Right lobe of liver (tissue), 6 donors: Measurements from ENCODE around the gene FGF22. TPM values are rescaled to one million over a fixed set of nuclear protein-coding genes. Genes with fewer than 3 reads are reported as not detected.
A peak's percentile ranks its signal among the peaks of the same experiment; 100 is the strongest.

Experiments
- ATAC-seq, 4 donors: fragments of 200-7000 bp; cut with Tn5 transposase; one replicate each; pipeline ENCODE4 v1.9.1; 2020; ENCODE audit warnings: mild to moderate bottlenecking in 4 of 4, moderate library complexity in 4 of 4
- DNase-seq, 3 donors: peaks; one replicate each; pipeline ENCODE4 v3.0.0-alpha.2; 2020
- H3K27ac ChIP-seq, 3 donors: fragments of 200-600 bp; one replicate each; pipeline ENCODE4 v1.8.0; 2022
- H3K27me3 ChIP-seq, 2 donors: fragments of 200-600 bp; one replicate each; pipeline ENCODE4 v1.8.0; 2022
- H3K36me3 ChIP-seq, 4 donors: fragments of 200-600 bp; sonication (generic) in 1 of 4; one replicate each; pipeline versions ENCODE4 v1.5.1 to v1.8.0; 2017 to 2022; ENCODE audit warnings: control low read depth in 1 of 4
- H3K4me1 ChIP-seq, 4 donors: fragments of 200-600 bp; sonication (generic) in 1 of 4; one replicate each; pipeline versions ENCODE4 v1.5.1 to v1.8.0; 2017 to 2022; ENCODE audit warnings: control low read depth in 1 of 4
- H3K4me3 ChIP-seq, 3 donors: fragments of 200-600 bp; one replicate each; pipeline ENCODE4 v1.8.0; 2022
- H3K9me3 ChIP-seq, 4 donors: fragments of 200-600 bp; sonication (generic) in 1 of 4; one replicate each; pipeline versions ENCODE4 v1.5.1 to v1.8.0; 2017 to 2022; ENCODE audit warnings: control low read depth in 1 of 4
- POLR2A ChIP-seq: fragments of 450-650 bp; IDR thresholded peaks from one replicate; pipeline ENCODE4 v1.6.1; 2017; ENCODE audit warnings: antibody characterized with exemption, mild to moderate bottlenecking
- WGBS: methylation state at CpG from one replicate; pipeline ENCODE4 v1.1.6; 2018; ENCODE audit warnings: low coverage, low lambda C conversion rate; ENCODE audit not compliant: insufficient coverage; ENCODE audit errors: missing lambda C conversion rate; 5-methylcytosine and 5-hydroxymethylcytosine counted together
- intact Hi-C, 2 donors: fragments of 100-400 bp; cut with DNase I; formaldehyde crosslinking; loops; one replicate each; pipeline versions ENCODE4 v1.11.2 to v1.14.1; 2022
- total RNA-seq, 6 experiments: library from RNA; depleted of rRNA in 2 of 6; stranded (reverse); fragments of >200 nt in 2 of 6; fragmentation: NEBNext Ultra II Directional in 3 of 6; extraction: Animal tissue kit (Norgen Biotek cat#: 25700) in 3 of 6; gene quantifications; one replicate each; pipeline versions ENCODE4 v1.1.0 to v1.2.4, GENCODE V29; 2016 to 2023
- TF ChIP-seq, protein P1 (sequence below), 4 donors: fragments of 200-600 bp in 3 of 4; fragments of 450-650 bp in 1 of 4; IDR thresholded peaks; one replicate each; pipeline versions ENCODE4 v1.5.1 to v1.8.0; 2016 to 2022; ENCODE audit warnings: antibody characterized with exemption in 4 of 4, mild to moderate bottlenecking in 2 of 4
- donor health status: DM: no; HTN: yes; CAD: no.
- donor health status: DM: no; HTN: no; CAD: no.
- donor health status: DM: no; HTN: no; CAD: no.
- donor health status: DM: no; HTN: yes; CAD: no.
- donor health status: DM: no; HTN: yes; CAD: no.

The FGF22 gene
- total RNA-seq, 6 experiments from 2014 or later: 0.15 TPM; not detected in 5

DNA sequence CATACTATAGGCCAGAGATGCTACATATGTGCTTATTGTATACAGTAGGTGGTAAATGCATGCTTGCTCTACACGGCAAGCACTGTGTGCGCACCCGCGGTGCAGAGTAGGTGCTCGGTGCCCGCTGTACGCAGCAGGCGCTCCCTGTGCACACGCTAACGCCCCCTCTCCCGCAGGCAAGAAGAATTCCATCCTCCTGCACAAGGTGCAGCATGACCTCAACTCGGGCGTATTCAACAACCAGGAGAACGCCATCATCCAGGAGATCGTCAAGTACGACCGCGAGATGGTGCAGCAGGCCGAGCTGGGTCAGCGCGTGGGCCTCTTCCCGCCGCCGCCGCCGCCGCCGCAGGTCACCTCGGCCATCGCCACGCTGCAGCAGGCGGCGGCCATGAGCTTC lies 24.1 kb upstream of the FGF22 start:
- TF ChIP-seq, protein P1, sequence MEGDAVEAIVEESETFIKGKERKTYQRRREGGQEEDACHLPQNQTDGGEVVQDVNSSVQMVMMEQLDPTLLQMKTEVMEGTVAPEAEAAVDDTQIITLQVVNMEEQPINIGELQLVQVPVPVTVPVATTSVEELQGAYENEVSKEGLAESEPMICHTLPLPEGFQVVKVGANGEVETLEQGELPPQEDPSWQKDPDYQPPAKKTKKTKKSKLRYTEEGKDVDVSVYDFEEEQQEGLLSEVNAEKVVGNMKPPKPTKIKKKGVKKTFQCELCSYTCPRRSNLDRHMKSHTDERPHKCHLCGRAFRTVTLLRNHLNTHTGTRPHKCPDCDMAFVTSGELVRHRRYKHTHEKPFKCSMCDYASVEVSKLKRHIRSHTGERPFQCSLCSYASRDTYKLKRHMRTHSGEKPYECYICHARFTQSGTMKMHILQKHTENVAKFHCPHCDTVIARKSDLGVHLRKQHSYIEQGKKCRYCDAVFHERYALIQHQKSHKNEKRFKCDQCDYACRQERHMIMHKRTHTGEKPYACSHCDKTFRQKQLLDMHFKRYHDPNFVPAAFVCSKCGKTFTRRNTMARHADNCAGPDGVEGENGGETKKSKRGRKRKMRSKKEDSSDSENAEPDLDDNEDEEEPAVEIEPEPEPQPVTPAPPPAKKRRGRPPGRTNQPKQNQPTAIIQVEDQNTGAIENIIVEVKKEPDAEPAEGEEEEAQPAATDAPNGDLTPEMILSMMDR (IDR thresholded peaks at IDR 0.05): peak in 1 of 4 donors; percentile 24
- no peak for TF ChIP-seq POLR2A
- no peaks in the 10 kb centered on the region for H3K9me3 ChIP-seq

DNA sequence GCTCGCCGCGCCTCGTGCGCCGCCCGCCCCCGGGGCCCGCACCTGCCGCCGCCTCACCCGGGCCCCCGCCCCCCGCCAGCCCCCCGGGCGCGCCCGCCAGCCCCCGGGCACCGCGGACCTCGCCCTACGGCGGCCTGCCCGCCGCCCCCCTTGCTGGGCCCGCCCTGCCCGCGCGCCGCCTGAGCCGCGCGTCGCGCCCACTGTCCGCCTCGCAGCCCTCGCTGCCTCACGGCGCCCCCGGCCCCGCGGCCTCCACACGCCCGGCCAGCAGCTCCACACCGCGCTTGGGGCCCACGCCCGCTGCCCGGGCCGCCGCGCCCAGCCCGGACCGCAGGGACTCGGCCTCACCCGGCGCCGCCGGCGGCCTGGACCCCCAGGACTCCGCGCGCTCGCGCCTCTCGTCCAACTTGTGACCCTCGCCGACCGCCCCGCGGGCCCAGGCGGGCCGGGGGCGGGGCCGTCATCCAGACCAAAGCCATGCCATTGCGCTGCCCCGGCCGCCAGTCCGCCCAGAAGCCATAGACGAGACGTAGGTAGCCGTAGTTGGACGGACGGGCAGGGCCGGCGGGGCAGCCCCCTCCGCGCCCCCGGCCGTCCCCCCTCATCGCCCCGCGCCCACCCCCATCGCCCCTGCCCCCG lies 23.5 kb upstream of the FGF22 start:
- intact Hi-C loops: no loop called here
- no peak for ATAC-seq
- TF ChIP-seq, protein P1 (IDR thresholded peaks at IDR 0.05): no peak
- TF ChIP-seq POLR2A: no peak
- Histone ChIP-seq H3K9me3 (no peaks in the 10 kb centered on the region), H3K36me3 (peaks cover 0 to 24% (median 10%) of the 10 kb centered on the region in 4 donors), H3K4me3 (no peak overlapping the region), H3K4me1 (no peaks in the 10 kb centered on the region), H3K27me3 (no peaks in the 10 kb centered on the region), H3K27ac (no peak overlapping the region)
- WGBS: no CpG with 5 or more reads among the region's 97 CpGs
- peak in 2 of 3 donors; percentile 30 to 42 for DNase-seq

More for the DNA sequence above, 24.1 kb upstream of the FGF22 start:
- Histone ChIP-seq H3K4me1 (no peaks in the 10 kb centered on the region), H3K27ac (no peak overlapping the region), H3K4me3 (no peak overlapping the region), H3K36me3 (peaks cover 0 to 21% (median 9%) of the 10 kb centered on the region in 4 donors), H3K27me3 (no peaks in the 10 kb centered on the region)
- intact Hi-C loops: no loop called here
- peak in 2 of 3 donors; percentile 35 to 40 for DNase-seq
- WGBS: 46% methylated on average over 10 of the region's 33 CpGs
- peak; percentile 27 to 66 (median 52) for ATAC-seq

DNA sequence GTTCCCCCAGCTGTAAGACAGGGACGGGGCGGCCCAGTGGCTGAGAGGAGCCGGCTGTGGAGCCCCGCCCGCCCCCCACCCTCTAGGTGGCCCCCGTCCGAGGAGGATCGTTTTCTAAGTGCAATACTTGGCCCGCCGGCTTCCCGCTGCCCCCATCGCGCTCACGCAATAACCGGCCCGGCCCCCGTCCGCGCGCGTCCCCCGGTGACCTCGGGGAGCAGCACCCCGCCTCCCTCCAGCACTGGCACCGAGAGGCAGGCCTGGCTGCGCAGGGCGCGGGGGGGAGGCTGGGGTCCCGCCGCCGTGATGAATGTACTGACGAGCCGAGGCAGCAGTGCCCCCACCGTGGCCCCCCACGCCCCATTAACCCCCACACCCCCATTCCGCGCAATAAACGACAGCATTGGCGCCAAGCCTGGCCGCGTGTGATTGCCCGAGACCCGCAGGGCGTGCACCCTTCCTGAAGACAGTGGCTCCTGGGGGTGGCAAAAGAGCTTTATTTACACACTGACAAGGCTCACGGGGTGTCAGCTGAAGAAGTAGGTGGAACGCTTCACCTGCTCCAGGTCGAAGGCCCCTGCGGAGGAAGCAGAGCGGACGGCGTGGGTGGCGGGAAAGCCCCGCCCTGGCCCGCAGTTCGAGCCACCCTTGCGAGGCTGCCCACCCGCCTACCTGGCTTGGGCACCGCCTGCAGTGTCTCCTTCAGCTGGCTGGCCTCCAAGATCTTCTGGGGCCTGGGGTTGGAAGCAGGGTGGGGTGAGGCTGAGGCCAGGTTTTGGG lies 22.7 kb upstream of the FGF22 start:
- Histone ChIP-seq H3K36me3 (peaks cover 0 to 31% (median 10%) of the 10 kb centered on the region in 4 donors), H3K4me1 (no peaks in the 10 kb centered on the region), H3K9me3 (no peaks in the 10 kb centered on the region), H3K27ac (no peak overlapping the region), H3K4me3 (no peak overlapping the region), H3K27me3 (no peaks in the 10 kb centered on the region)
- DNase-seq (peak in 1 of 3 donors; percentile 51), ATAC-seq (peak in 1 of 4 donors; percentile 9)
- no peak for TF ChIP-seq POLR2A
- TF ChIP-seq, protein P1 (IDR thresholded peaks at IDR 0.05): no peak
- 87% methylated on average over 7 of the region's 58 CpGs for WGBS
- intact Hi-C loops: no loop called here

DNA sequence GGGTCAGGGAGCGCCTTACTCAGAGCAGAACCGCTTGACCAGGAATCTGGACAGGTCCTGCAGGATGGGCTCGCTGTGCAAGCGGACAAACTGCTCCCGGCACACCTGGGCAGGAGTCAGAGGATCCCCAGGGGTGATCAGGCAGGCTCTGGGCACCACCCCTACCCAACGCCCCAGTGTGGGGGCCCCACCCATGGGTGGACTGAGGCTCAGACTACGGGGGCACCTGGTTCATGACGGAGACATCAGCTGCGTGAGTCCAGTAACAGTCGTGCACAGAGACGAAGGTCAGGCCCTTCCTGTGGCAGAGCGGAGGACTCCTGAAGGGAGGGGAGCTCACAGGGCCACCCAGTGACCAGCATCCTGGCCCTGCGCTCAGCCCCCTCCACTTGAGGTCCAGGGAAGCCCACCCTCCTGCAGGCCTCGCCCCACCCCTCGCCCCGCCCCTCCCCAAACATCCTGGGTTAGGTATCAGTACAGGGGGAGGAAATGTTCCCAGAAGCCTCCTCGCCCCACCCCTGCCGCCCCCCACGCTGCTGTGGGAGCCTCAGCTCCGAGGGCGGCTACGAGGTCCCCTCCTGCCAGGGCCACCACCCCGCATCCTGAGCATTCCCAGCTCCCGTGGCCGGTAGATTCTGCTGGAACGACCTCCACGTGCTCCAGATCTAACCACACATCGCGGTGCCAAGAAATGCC lies 22.0 kb upstream of the FGF22 start:
- no peak overlapping the region for H3K4me3 ChIP-seq
- H3K9me3 ChIP-seq: no peaks in the 10 kb centered on the region
- H3K27me3 ChIP-seq: no peaks in the 10 kb centered on the region
- TF ChIP-seq, protein P1 (IDR thresholded peaks at IDR 0.05): no peak
- TF ChIP-seq POLR2A: no peak
- ATAC-seq: peak in 1 of 4 donors; percentile 14
- intact Hi-C loops: no loop called here
- H3K36me3 ChIP-seq: peaks cover 0 to 32% (median 10%) of the 10 kb centered on the region in 4 donors
- no peaks in the 10 kb centered on the region for H3K4me1 ChIP-seq
- 96% methylated on average over 5 of the region's 29 CpGs for WGBS
- DNase-seq: peak in 1 of 3 donors; percentile 31
- no peak overlapping the region for H3K27ac ChIP-seq
